ENCODE measurements around the gene GPATCH1. TPM values are rescaled to one million over a fixed set of nuclear protein-coding genes. Genes with fewer than 3 reads are reported as not detected.
"Not testable (repeated sequence)": the region's sequence is repeated elsewhere in the genome, so short reads cannot be mapped to it uniquely, and the experiment has no call there.

GPATCH1 gene
- total RNA-seq, 1 donor from 2014 or later: 12.9 TPM

- H3K27ac Mint-ChIP-seq (ENCODE audit: unreplicated experiment): no peak overlapping the region
- H3K36me3 Mint-ChIP-seq (ENCODE audit: low read depth): no peaks in the 10 kb centered on the region
- no peaks in the 10 kb centered on the region for H3K9me3 Mint-ChIP-seq
These were observed 63.0 kb downstream of the GPATCH1 start for GRCh38 chr19:33143897-33144405.

GRCh38 chr19:33146209-33146608, 65.2 kb downstream of the GPATCH1 start:
- no peak for DNase-seq (ENCODE audit: low read depth, low spot score)
- H3K27me3 Mint-ChIP-seq (ENCODE audit: low read depth): peaks cover 2% of the 10 kb centered on the region
- peaks cover 5% of the 10 kb centered on the region for H3K4me1 Mint-ChIP-seq
- no peaks in the 10 kb centered on the region for H3K9me3 Mint-ChIP-seq
- no peak overlapping the region for H3K4me3 Mint-ChIP-seq
- H3K36me3 Mint-ChIP-seq (ENCODE audit: low read depth): no peaks in the 10 kb centered on the region
- no peak overlapping the region for H3K27ac Mint-ChIP-seq (ENCODE audit: unreplicated experiment)
- TF ChIP-seq, protein P1, sequence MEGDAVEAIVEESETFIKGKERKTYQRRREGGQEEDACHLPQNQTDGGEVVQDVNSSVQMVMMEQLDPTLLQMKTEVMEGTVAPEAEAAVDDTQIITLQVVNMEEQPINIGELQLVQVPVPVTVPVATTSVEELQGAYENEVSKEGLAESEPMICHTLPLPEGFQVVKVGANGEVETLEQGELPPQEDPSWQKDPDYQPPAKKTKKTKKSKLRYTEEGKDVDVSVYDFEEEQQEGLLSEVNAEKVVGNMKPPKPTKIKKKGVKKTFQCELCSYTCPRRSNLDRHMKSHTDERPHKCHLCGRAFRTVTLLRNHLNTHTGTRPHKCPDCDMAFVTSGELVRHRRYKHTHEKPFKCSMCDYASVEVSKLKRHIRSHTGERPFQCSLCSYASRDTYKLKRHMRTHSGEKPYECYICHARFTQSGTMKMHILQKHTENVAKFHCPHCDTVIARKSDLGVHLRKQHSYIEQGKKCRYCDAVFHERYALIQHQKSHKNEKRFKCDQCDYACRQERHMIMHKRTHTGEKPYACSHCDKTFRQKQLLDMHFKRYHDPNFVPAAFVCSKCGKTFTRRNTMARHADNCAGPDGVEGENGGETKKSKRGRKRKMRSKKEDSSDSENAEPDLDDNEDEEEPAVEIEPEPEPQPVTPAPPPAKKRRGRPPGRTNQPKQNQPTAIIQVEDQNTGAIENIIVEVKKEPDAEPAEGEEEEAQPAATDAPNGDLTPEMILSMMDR (conservative IDR thresholded peaks at IDR 0.05): no peak

More at GRCh38 chr19:33143897-33144405, 63.0 kb downstream of the GPATCH1 start:
- Mint-ChIP-seq H3K4me1 (peaks cover 9% of the 10 kb centered on the region), H3K4me3 (no peak overlapping the region), H3K27me3 (ENCODE audit: low read depth) (peaks cover 2% of the 10 kb centered on the region)
- DNase-seq (ENCODE audit: low read depth, low spot score): peak; percentile 77
- TF ChIP-seq, protein P1 (conservative IDR thresholded peaks at IDR 0.05): peak; percentile 94

DNA sequence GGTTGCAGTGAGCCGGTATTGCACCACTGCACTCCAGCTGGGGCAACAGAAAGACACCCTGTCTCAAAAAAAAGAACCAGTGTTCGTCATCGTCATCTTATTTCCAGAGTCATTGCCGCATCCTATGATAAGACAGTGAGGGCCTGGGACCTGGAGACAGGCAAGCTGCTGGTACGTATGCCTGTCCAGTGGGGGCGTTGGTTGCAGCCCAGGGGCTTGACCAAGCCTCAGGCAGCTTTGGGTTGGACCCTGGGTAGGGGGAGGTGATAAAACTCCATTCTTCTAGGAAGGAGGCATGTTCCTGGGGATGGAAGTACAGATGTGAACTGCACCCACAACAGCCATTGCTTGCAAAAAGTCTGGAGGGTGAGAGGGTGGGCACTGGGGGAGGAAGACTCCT, 66.6 kb downstream of the GPATCH1 start:
- Mint-ChIP-seq H3K9me3 (no peaks in the 10 kb centered on the region), H3K36me3 (ENCODE audit: low read depth) (no peaks in the 10 kb centered on the region), H3K27me3 (ENCODE audit: low read depth) (peaks cover 2% of the 10 kb centered on the region), H3K27ac (ENCODE audit: unreplicated experiment) (no peak overlapping the region), H3K4me3 (no peak overlapping the region), H3K4me1 (peaks cover 5% of the 10 kb centered on the region)
- TF ChIP-seq, protein P1 (conservative IDR thresholded peaks at IDR 0.05): no peak
- DNase-seq (ENCODE audit: low read depth, low spot score): no peak

DNA sequence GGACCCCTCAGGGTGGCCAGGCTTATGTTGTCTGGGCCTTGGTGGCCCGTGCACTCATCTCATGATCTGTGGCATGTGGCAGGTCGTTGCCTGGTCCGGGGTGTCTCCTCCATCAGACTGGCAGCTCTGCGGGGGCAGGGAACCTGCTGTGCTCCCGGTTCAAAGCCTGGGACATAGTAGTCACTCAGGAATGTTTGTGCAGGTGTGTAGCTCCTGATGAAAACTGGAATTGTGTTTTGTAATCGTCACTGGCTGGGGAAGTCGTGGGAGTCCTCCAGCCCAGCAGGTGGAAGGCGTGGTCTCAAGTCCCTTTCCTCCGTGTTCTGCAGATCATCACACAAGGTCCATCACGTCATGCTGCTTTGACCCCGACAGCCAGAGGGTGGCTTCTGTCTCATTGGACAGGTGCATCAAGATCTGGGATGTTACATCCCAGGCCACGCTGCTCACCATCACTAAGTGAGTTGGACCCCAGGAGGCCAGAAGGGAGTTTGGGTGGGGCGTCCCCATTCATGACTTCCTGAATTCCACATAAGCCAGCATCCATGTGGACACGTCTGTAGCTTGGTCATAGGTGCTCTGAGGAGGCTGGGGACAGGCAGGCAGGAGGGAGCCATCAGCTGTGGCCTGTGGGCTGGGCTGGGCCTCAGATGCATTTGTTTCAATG, 70.0 kb downstream of the GPATCH1 start:
- H3K9me3 Mint-ChIP-seq: no peaks in the 10 kb centered on the region
- DNase-seq (ENCODE audit: low read depth, low spot score): no peak
- no peaks in the 10 kb centered on the region for H3K27me3 Mint-ChIP-seq (ENCODE audit: low read depth)
- H3K36me3 Mint-ChIP-seq (ENCODE audit: low read depth): no peaks in the 10 kb centered on the region
- TF ChIP-seq, protein P1 (conservative IDR thresholded peaks at IDR 0.05): no peak
- H3K27ac Mint-ChIP-seq (ENCODE audit: unreplicated experiment): no peak overlapping the region
- H3K4me3 Mint-ChIP-seq: no peak overlapping the region
- no peaks in the 10 kb centered on the region for H3K4me1 Mint-ChIP-seq

GRCh38 chr19:33152176-33152575, 71.2 kb downstream of the GPATCH1 start:
- H3K27me3 Mint-ChIP-seq (ENCODE audit: low read depth): no peaks in the 10 kb centered on the region
- no peak for DNase-seq (ENCODE audit: low read depth, low spot score)
- H3K4me3 Mint-ChIP-seq: no peak overlapping the region
- H3K4me1 Mint-ChIP-seq: no peaks in the 10 kb centered on the region
- no peaks in the 10 kb centered on the region for H3K9me3 Mint-ChIP-seq
- TF ChIP-seq, protein P1 (conservative IDR thresholded peaks at IDR 0.05): no peak
- H3K36me3 Mint-ChIP-seq (ENCODE audit: low read depth): no peaks in the 10 kb centered on the region
- no peak overlapping the region for H3K27ac Mint-ChIP-seq (ENCODE audit: unreplicated experiment)

- not testable (repeated sequence) for H3K27me3 Mint-ChIP-seq (ENCODE audit: low read depth); H3K27ac Mint-ChIP-seq (ENCODE audit: unreplicated experiment); H3K4me3 Mint-ChIP-seq; DNase-seq (ENCODE audit: low read depth, low spot score); H3K4me1 Mint-ChIP-seq; H3K9me3 Mint-ChIP-seq; H3K36me3 Mint-ChIP-seq (ENCODE audit: low read depth)
These were observed 71.6 kb downstream of the GPATCH1 start for GRCh38 chr19:33152625-33153024.

GRCh38 chr19:33154313-33154712, 73.3 kb downstream of the GPATCH1 start:
- not testable (repeated sequence) for H3K4me3 Mint-ChIP-seq

More at GRCh38 chr19:33154313-33154712, 73.3 kb downstream of the GPATCH1 start:
- H3K27ac Mint-ChIP-seq (ENCODE audit: unreplicated experiment); H3K4me1 Mint-ChIP-seq; DNase-seq (ENCODE audit: low read depth, low spot score); H3K36me3 Mint-ChIP-seq (ENCODE audit: low read depth); H3K27me3 Mint-ChIP-seq (ENCODE audit: low read depth); H3K9me3 Mint-ChIP-seq: not testable (repeated sequence)
